CD14-positive monocyte (primary cell): ENCODE results near the gene CKAP5. TPM values are rescaled to one million over a fixed set of nuclear protein-coding genes. Genes with fewer than 3 reads are reported as not detected.

ENCODE experiments used
- DNase-seq, 3 donors: peaks; one replicate each; pipeline ENCODE4 v3.0.0-alpha.2; 2011 to 2022
- H2AFZ ChIP-seq: 2 replicates; pipeline ENCODE4 v1.6.0; 2012; ENCODE audit warnings: mild to moderate bottlenecking, low read depth, low read length, inconsistent platforms; ENCODE audit not compliant: insufficient read depth, poor library complexity, severe bottlenecking
- H3K27ac ChIP-seq, 2 donors: 1 replicate in 1 of 2; 2 replicates in 1 of 2; pipeline ENCODE4 v1.5.1; 2012 to 2013; ENCODE audit warnings: low read length in 2 of 2, control low read depth in 1 of 2, inconsistent platforms in 1 of 2, low read depth in 1 of 2, mild to moderate bottlenecking in 1 of 2
- H3K27me3 ChIP-seq, 2 donors: one replicate each; pipeline versions ENCODE4 v1.6.0 to v1.6.1; 2011 to 2013; ENCODE audit warnings: low read length in 2 of 2; ENCODE audit not compliant: control insufficient read depth in 2 of 2, insufficient read depth in 2 of 2
- H3K36me3 ChIP-seq, 2 donors: replicated peaks in 1 of 2; 1 replicate in 1 of 2; 2 replicates in 1 of 2; pipeline versions ENCODE4 v1.5.1 to v1.6.1; 2012 to 2013; ENCODE audit warnings: low read length in 2 of 2, control low read depth in 1 of 2, inconsistent platforms in 1 of 2, mild to moderate bottlenecking in 1 of 2; ENCODE audit not compliant: insufficient read depth in 2 of 2, control insufficient read depth in 1 of 2
- H3K4me1 ChIP-seq, 2 donors: 1 replicate in 1 of 2; 2 replicates in 1 of 2; pipeline versions ENCODE4 v1.5.1 to v1.6.1; 2012 to 2013; ENCODE audit warnings: low read length in 2 of 2, control low read depth in 1 of 2, inconsistent platforms in 1 of 2, mild to moderate bottlenecking in 1 of 2, moderate library complexity in 1 of 2; ENCODE audit not compliant: insufficient read depth in 2 of 2, control insufficient read depth in 1 of 2
- H3K4me2 ChIP-seq: replicated peaks from 2 replicates; pipeline ENCODE3; 2012; ENCODE audit warnings: low read length, moderate library complexity, mild to moderate bottlenecking; ENCODE audit not compliant: poor library complexity, severe bottlenecking; ENCODE audit errors: extremely low read depth
- H3K4me3 ChIP-seq, 3 experiments: fragments of 200-600 bp in 1 of 3; sonication (generic) in 1 of 3; replicated peaks in 1 of 3; 1 replicate in 2 of 3; 2 replicates in 1 of 3; pipeline ENCODE4 v1.5.1; 2011 to 2013; ENCODE audit warnings: low read length in 3 of 3, mild to moderate bottlenecking in 3 of 3, control low read depth in 2 of 3, low read depth in 2 of 3, inconsistent platforms in 1 of 3, moderate library complexity in 1 of 3
- H3K79me2 ChIP-seq: 2 replicates; pipeline ENCODE4 v1.6.0; 2012; ENCODE audit warnings: mild to moderate bottlenecking, control low read depth, inconsistent platforms, low read length, moderate library complexity; ENCODE audit not compliant: insufficient read depth
- H3K9ac ChIP-seq: 2 replicates; pipeline ENCODE4 v1.6.0; 2017; ENCODE audit warnings: low read length, mild to moderate bottlenecking; ENCODE audit not compliant: insufficient read depth, poor library complexity, severe bottlenecking
- H3K9me3 ChIP-seq, 2 donors: replicated peaks in 1 of 2; 1 replicate in 1 of 2; 2 replicates in 1 of 2; pipeline versions ENCODE4 v1.5.1 to v1.6.1; 2012 to 2013; ENCODE audit warnings: low read length in 2 of 2, control low read depth in 1 of 2; ENCODE audit not compliant: control insufficient read depth in 1 of 2, insufficient read depth in 1 of 2
- H4K20me1 ChIP-seq: 2 replicates; pipeline ENCODE4 v1.6.0; 2012; ENCODE audit warnings: mild to moderate bottlenecking, low read length, control low read depth, moderate library complexity; ENCODE audit not compliant: insufficient read depth
- H3K27ac Mint-ChIP-seq, 7 donors: one replicate each; pipeline ENCODE4 v1.8.0; 2020; ENCODE audit warnings: mild to moderate bottlenecking in 7 of 7, mixed read lengths in 7 of 7, moderate library complexity in 6 of 7, inconsistent platforms in 2 of 7
- H3K27me3 Mint-ChIP-seq, 3 donors: one replicate each; pipeline ENCODE4 v1.8.0; 2021 to 2022; ENCODE audit warnings: low read depth in 3 of 3, mild to moderate bottlenecking in 3 of 3, mixed read lengths in 3 of 3, moderate library complexity in 3 of 3, inconsistent platforms in 1 of 3
- H3K36me3 Mint-ChIP-seq, 2 donors: one replicate each; pipeline ENCODE4 v1.8.0; 2020; ENCODE audit warnings: mixed read lengths in 2 of 2, inconsistent platforms in 1 of 2, mild to moderate bottlenecking in 1 of 2
- H3K4me1 Mint-ChIP-seq: one replicate; pipeline ENCODE4 v1.8.0; 2020; ENCODE audit warnings: mild to moderate bottlenecking, mixed read lengths
- H3K4me3 Mint-ChIP-seq, 2 donors: one replicate each; pipeline ENCODE4 v1.8.0; 2020; ENCODE audit warnings: mild to moderate bottlenecking in 2 of 2, mixed read lengths in 2 of 2, moderate library complexity in 1 of 2
- H3K9me3 Mint-ChIP-seq, 7 donors: one replicate each; pipeline ENCODE4 v1.8.0; 2020 to 2022; ENCODE audit warnings: mixed read lengths in 7 of 7, mild to moderate bottlenecking in 6 of 7, moderate library complexity in 6 of 7, inconsistent platforms in 2 of 7
- CTCF ChIP-seq: fragments of 200-600 bp; IDR thresholded peaks from one replicate; pipeline ENCODE4 v1.8.0; 2022; ENCODE audit warnings: antibody characterized with exemption, mild to moderate bottlenecking
- WGBS: methylation state at CpG from one replicate; pipeline ENCODE4 v1.1.5; 2013; ENCODE audit warnings: missing lambda C conversion rate; ENCODE audit not compliant: insufficient coverage; 5-methylcytosine and 5-hydroxymethylcytosine counted together
- intact Hi-C, 2 donors: fragments of 100-400 bp; cut with micrococcal nuclease; formaldehyde crosslinking; loops; one replicate each; pipeline versions ENCODE4 v1.15.0 to v1.15.1; 2023
- polyA plus RNA-seq, 3 donors: library from polyadenylated mRNA; depleted of rRNA in 1 of 3; unstranded in 2 of 3; stranded (reverse) in 1 of 3; fragments of 300-500 nt in 2 of 3; fragments of >200 nt in 1 of 3; fragmentation: Illumina TruSeq in 2 of 3; gene quantifications; 1 replicate in 2 of 3; 2 replicates in 1 of 3; pipeline ENCODE4 v1.2.3, GENCODE V29; 2012 to 2021

Gene CKAP5
- polyA plus RNA-seq, 3 donors, result 6.4 to 10.2 (median 7.9) TPM

- Histone ChIP-seq H3K4me3 (no peak overlapping the region), H3K4me1 (no peaks in the 10 kb centered on the region), H3K36me3 (no peaks in the 10 kb centered on the region), H3K79me2 (no peaks in the 10 kb centered on the region), H3K9me3 (no peaks in the 10 kb centered on the region), H3K27ac (no peak overlapping the region), H4K20me1 (no peaks in the 10 kb centered on the region), H3K27me3 (no peaks in the 10 kb centered on the region), H3K4me2 (no peak overlapping the region), H2AFZ (no peak overlapping the region), H3K9ac (no peak overlapping the region)
- 94% methylated on average over 9 of the region's 9 CpGs for WGBS
- Mint-ChIP-seq H3K9me3 (peaks cover 0 to 3% (median 0%) of the 10 kb centered on the region in 7 donors), H3K27me3 (no peaks in the 10 kb centered on the region), H3K36me3 (no peaks in the 10 kb centered on the region), H3K27ac (no peak overlapping the region), H3K4me3 (no peak overlapping the region), H3K4me1 (peaks cover 2% of the 10 kb centered on the region)
- intact Hi-C loops, result no loop called here
- DNase-seq, result no peak
- no peak for TF ChIP-seq CTCF
Measured at GRCh38 chr11:46892838-46893237, 46.8 kb upstream of the CKAP5 start.

- Histone ChIP-seq H3K9ac (no peak overlapping the region), H3K36me3 (no peaks in the 10 kb centered on the region), H3K27ac (no peak overlapping the region), H3K79me2 (no peaks in the 10 kb centered on the region), H2AFZ (no peak overlapping the region), H3K4me1 (no peaks in the 10 kb centered on the region), H3K27me3 (no peaks in the 10 kb centered on the region), H3K4me3 (no peak overlapping the region), H3K4me2 (no peak overlapping the region), H4K20me1 (no peaks in the 10 kb centered on the region), H3K9me3 (no peaks in the 10 kb centered on the region)
- peaks cover 2% of the 10 kb centered on the region for H3K4me1 Mint-ChIP-seq
- H3K27me3 Mint-ChIP-seq, result peaks cover 0 to under 1% (median 0%) of the 10 kb centered on the region in 3 donors
- peak overlapping the region in 1 of 7 donors; percentile 26 for H3K27ac Mint-ChIP-seq
- H3K36me3 Mint-ChIP-seq, result no peaks in the 10 kb centered on the region
- no peak overlapping the region for H3K4me3 Mint-ChIP-seq
- WGBS, result no CpG with 5 or more reads among the region's 2 CpGs
- no peak for TF ChIP-seq CTCF
- peaks cover 0 to 3% (median 0%) of the 10 kb centered on the region in 7 donors for H3K9me3 Mint-ChIP-seq
- DNase-seq, result no peak
- intact Hi-C loops, result no loop called here
Measured at GRCh38 chr11:46892109-46892508, 46.0 kb upstream of the CKAP5 start.
